GM12878 (cell line): Measurements from ENCODE around the gene SIX5. TPM values are rescaled to one million over a fixed set of nuclear protein-coding genes. Genes with fewer than 3 reads are reported as not detected.

Experiments used
- ATAC-seq: fragments of 200-7000 bp; cut with Tn5 transposase; 3 replicates; pipeline ENCODE4 v1.9.1; 2020; ENCODE audit warnings: mild to moderate bottlenecking, moderate library complexity
- BruUV-seq: library from RNA; stranded (reverse); fragments of 400-500 nt; replicated peaks from 2 replicates; lab custom pipeline; 2021; lab: Mats Ljungman, UMichigan
- CTCF ChIA-PET: fragments of 300-600 bp; sonication (Branson Sonifier 250); formaldehyde crosslinking; extraction: SDS; loops from one replicate; lab custom pipeline; 2021; ENCODE audit warnings: inconsistent platforms; lab: Yijun Ruan, JAX
- POLR2A ChIA-PET: fragments of 350-600 bp; formaldehyde crosslinking; extraction: SDS; loops from one replicate; lab custom pipeline; 2021; ENCODE audit warnings: inconsistent platforms; lab: Charles Lee
- RAD21 ChIA-PET: fragments of 300-600 bp; sonication (Branson Sonifier 250); formaldehyde crosslinking; loops from one replicate; lab custom pipeline; 2023; ENCODE audit warnings: antibody characterized with exemption; ENCODE audit not compliant: unreplicated experiment; lab: Charles Lee
- SMC1A ChIA-PET: fragments of 300-600 bp; sonication (Branson Sonifier 250); formaldehyde crosslinking; loops from one replicate; lab custom pipeline; 2023; ENCODE audit not compliant: unreplicated experiment, uncharacterized antibody; lab: Charles Lee
- DNase-seq: peaks from one replicate; pipeline ENCODE4 v3.0.0-alpha.2; 2011; ENCODE audit warnings: low read depth, low spot score
- FAIRE-seq: peaks from 3 replicates; lab custom pipeline; 2011; peaks lifted over from hg19 to GRCh38; lab: Jason Lieb, UNC
- H2AFZ ChIP-seq: 2 replicates; pipeline ENCODE4 v1.6.0; 2011; ENCODE audit warnings: low read depth, low read length, control low read depth; ENCODE audit not compliant: control insufficient read depth
- H3K27ac ChIP-seq: 2 replicates; pipeline ENCODE4 v1.5.1; 2011; ENCODE audit warnings: control low read depth; ENCODE audit not compliant: control insufficient read depth, insufficient read depth
- H3K27me3 ChIP-seq, 2 experiments: replicated peaks in 1 of 2; 2 replicates each; pipeline versions ENCODE4 v1.6.0 to v1.6.1; 2011; ENCODE audit warnings: low read length in 1 of 2; ENCODE audit not compliant: control insufficient read depth in 2 of 2, insufficient read depth in 2 of 2
- H3K36me3 ChIP-seq, 2 experiments: 2 replicates each; pipeline ENCODE4 v1.5.1; 2011; ENCODE audit warnings: low read length in 1 of 2; ENCODE audit not compliant: control insufficient read depth in 2 of 2, insufficient read depth in 2 of 2
- H3K4me1 ChIP-seq: 2 replicates; pipeline ENCODE4 v1.6.1; 2011; ENCODE audit warnings: mild to moderate bottlenecking, low read length, moderate library complexity, mixed read lengths; ENCODE audit not compliant: control insufficient read depth, insufficient read depth
- H3K4me2 ChIP-seq: 2 replicates; pipeline ENCODE4 v1.6.0; 2011; ENCODE audit warnings: control low read depth; ENCODE audit not compliant: control insufficient read depth, insufficient read depth
- H3K4me3 ChIP-seq: fragments of 200-600 bp; sonication (generic); 2 replicates; pipeline ENCODE4 v1.5.1; 2016
- H3K79me2 ChIP-seq: 2 replicates; pipeline ENCODE4 v1.6.0; 2011; ENCODE audit warnings: low read length; ENCODE audit not compliant: control insufficient read depth, insufficient read depth
- H3K9ac ChIP-seq: 2 replicates; pipeline ENCODE4 v1.8.0; 2011; ENCODE audit warnings: low read length, control low read depth, mixed read lengths; ENCODE audit not compliant: control insufficient read depth, insufficient read depth
- H3K9me3 ChIP-seq: replicated peaks from 3 replicates; pipeline ENCODE4 v1.5.1; 2011; ENCODE audit warnings: mild to moderate bottlenecking, low read length; ENCODE audit not compliant: control insufficient read depth, insufficient read depth
- H4K20me1 ChIP-seq: 2 replicates; pipeline ENCODE4 v1.6.0; 2011; ENCODE audit not compliant: control insufficient read depth, insufficient read depth
- BCL3 ChIP-seq: IDR thresholded peaks from 2 replicates; pipeline ENCODE4 v1.6.1; 2011; ENCODE audit warnings: borderline replicate concordance, low read depth, mild to moderate bottlenecking, moderate library complexity, low read length; ENCODE audit not compliant: insufficient read depth, poor library complexity, severe bottlenecking
- BRCA1 ChIP-seq: IDR thresholded peaks from 2 replicates; pipeline ENCODE4 v1.6.1; 2011; ENCODE audit warnings: low read depth, low read length, improper control_type of control experiment
- LARP7 ChIP-seq: fragments of 450-650 bp; IDR thresholded peaks from 2 replicates; pipeline ENCODE4 v1.6.1; 2017; ENCODE audit warnings: mild to moderate bottlenecking
- PAX5 ChIP-seq: IDR thresholded peaks from 2 replicates; pipeline ENCODE4 v1.6.1; 2011; ENCODE audit warnings: low read depth, low read length, borderline replicate concordance
- POLR2A ChIP-seq: IDR thresholded peaks from 2 replicates; pipeline ENCODE4 v1.6.1; 2011; ENCODE audit warnings: low read depth, mild to moderate bottlenecking, low read length
- RFX5 ChIP-seq: IDR thresholded peaks from 2 replicates; pipeline ENCODE4 v1.6.1; 2011; ENCODE audit warnings: low read depth, low read length, improper control_type of control experiment
- RUNX3 ChIP-seq: IDR thresholded peaks from 2 replicates; pipeline ENCODE4 v1.6.1; 2012; ENCODE audit warnings: low read length, inconsistent platforms
- SMC3 ChIP-seq: IDR thresholded peaks from 2 replicates; pipeline ENCODE4 v1.6.1; 2011; ENCODE audit warnings: low read length, improper control_type of control experiment, borderline replicate concordance
- USF1 ChIP-seq: IDR thresholded peaks from 2 replicates; pipeline ENCODE4 v1.6.1; 2011; ENCODE audit warnings: borderline replicate concordance, low read depth, mild to moderate bottlenecking, moderate library complexity, mixed read lengths, low read length; ENCODE audit not compliant: insufficient read depth; ENCODE audit errors: extremely low read length
- WRNIP1 ChIP-seq: IDR thresholded peaks from 2 replicates; pipeline ENCODE4 v1.6.1; 2011; ENCODE audit warnings: low read depth, low read length, improper control_type of control experiment, borderline replicate concordance
- ZNF384 ChIP-seq: IDR thresholded peaks from 2 replicates; pipeline ENCODE4 v1.6.1; 2012; ENCODE audit warnings: low read depth, mild to moderate bottlenecking, low read length, improper control_type of control experiment, borderline replicate concordance
- WGBS: methylation state at CpG from one replicate; pipeline ENCODE4 v1.1.6; 2016; ENCODE audit warnings: low lambda C conversion rate; ENCODE audit not compliant: insufficient replicate concordance, insufficient coverage; ENCODE audit errors: missing lambda C conversion rate; 5-methylcytosine and 5-hydroxymethylcytosine counted together
- in situ Hi-C: fragments of 300-500 bp; cut with MboI; formaldehyde crosslinking; loops from 9 replicates; pipeline ENCODE4 v1.14.3; 2018; ENCODE audit warnings: mixed read lengths
- intact Hi-C: fragments of 100-400 bp; cut with micrococcal nuclease; formaldehyde crosslinking; loops from one replicate; pipeline ENCODE4 v1.14.2; 2022; ENCODE audit not compliant: unreplicated experiment
- polyA plus RNA-seq, 11 experiments: library from polyadenylated mRNA; depleted of rRNA in 4 of 11; unstranded in 6 of 11; stranded (reverse) in 5 of 11; fragments of >200 nt; fragmentation: Nextera tagmentation in 4 of 11; fragmentation: Illumina TruSeq in 1 of 11; extraction: Ambion mirVana in 4 of 11; extraction: Trizol in 1 of 11; gene quantifications; 1 replicate in 1 of 11; 2 replicates in 10 of 11; pipeline versions ENCODE4 v1.2.1 to v1.2.3, GENCODE V29; 2011 to 2016; ENCODE audit warnings: inconsistent platforms in 2 of 11, missing spikeins in 2 of 11, low read depth in 1 of 11
- total RNA-seq, 4 experiments: library from RNA; depleted of rRNA in 3 of 4; stranded (reverse); fragments of >200 nt in 3 of 4; fragmentation: Illumina TruSeq in 1 of 4; extraction: Trizol in 1 of 4; gene quantifications; 2 replicates each; pipeline versions ENCODE4 v1.2.1 to v1.2.3, GENCODE V29; 2013 to 2021

Gene SIX5
- total and polyA plus RNA-seq, 10 of the 15 experiments (the other 5 are each of a cell fraction or from before 2014, with no cell fraction given), result 1.9 to 10.5 (median 3.0) TPM; not detected in 2

GRCh38 chr19:45817725-45818301 is 48.8 kb upstream of the SIX5 start:
- Histone ChIP-seq H4K20me1 (no peaks in the 10 kb centered on the region), H3K79me2 (no peaks in the 10 kb centered on the region), H3K9ac (no peak overlapping the region), H3K4me1 (no peaks in the 10 kb centered on the region), H3K27ac (no peak overlapping the region), H3K4me2 (no peak overlapping the region), H3K4me3 (no peak overlapping the region), H3K36me3 (peaks cover 5 to 9% of the 10 kb centered on the region in 2 experiments), H3K27me3 (no peaks in the 10 kb centered on the region), H2AFZ (no peak overlapping the region), H3K9me3 (no peaks in the 10 kb centered on the region)
- no peak for DNase-seq
- WGBS, result 73% methylated on average over 19 of the region's 19 CpGs
- CTCF ChIA-PET, result interaction anchor here (0.7 to 2.4 kb wide), 17 partner anchors 12 to 199 kb away, joined by 3 to 28 read pairs (median 6); partner anchors contain the start of genes FOXA3, MEIOSIN, MYPOP and QPCTL
- POLR2A ChIA-PET, result interaction anchor here (0.5 to 1.9 kb wide), 3 partner anchors 30 to 64 kb away, joined by 3 to 8 read pairs (median 4); no protein-coding TSS in a partner anchor
- in situ Hi-C loops, result no loop called here
- BruUV-seq, result no TSS peak
- RAD21 ChIA-PET, result interaction anchor here (1.1 to 1.9 kb wide), 6 partner anchors 46 to 177 kb away, joined by 3 to 14 read pairs (median 9); partner anchors contain the start of genes CCDC61, FOXA3, MYPOP and SIX5
- intact Hi-C loops, result loop anchor here (1.0 to 10.0 kb wide), 3 partner anchors 65 to 177 kb away; partner anchors contain the start of genes CCDC61 and MYPOP
- TF ChIP-seq POLR2A (peak; percentile 63; the same call in 1 of the 2 replicates), LARP7 (no peak), PAX5 (peak; percentile 58; the same call in 1 of the 2 replicates)
- ATAC-seq, result peak; percentile 15
- SMC1A ChIA-PET, result interaction anchor here (1.1 to 1.8 kb wide), 3 partner anchors 18 to 199 kb away, joined by 4 to 9 read pairs (median 5); no protein-coding TSS in a partner anchor
- FAIRE-seq, result no peak

GRCh38 chr19:45817010-45817724 is 48.1 kb upstream of the SIX5 start:
- ChIA-PET SMC1A (interaction anchor here (0.6 to 1.8 kb wide), 5 partner anchors 17 to 200 kb away, joined by 3 to 9 read pairs (median 5); partner anchors contain the start of gene SYMPK), RAD21 (interaction anchor here (0.7 to 1.9 kb wide), 10 partner anchors 8 to 199 kb away, joined by 3 to 14 read pairs (median 6); partner anchors contain the start of genes CCDC61, FOXA3, IRF2BP1 and MYPOP), CTCF (interaction anchor here (0.5 to 2.4 kb wide), 44 partner anchors 9 to 525 kb away, joined by 3 to 28 read pairs (median 4); partner anchors contain the start of genes CCDC61, DMWD, FBXO46 and FOXA3), POLR2A (interaction anchor here (0.6 to 1.9 kb wide), 5 partner anchors 17 to 65 kb away, joined by 3 to 8 read pairs (median 4); partner anchors contain the start of gene SYMPK)
- Histone ChIP-seq H3K9me3 (no peaks in the 10 kb centered on the region), H3K4me2 (no peak overlapping the region), H3K4me3 (no peak overlapping the region), H3K27ac (no peak overlapping the region), H3K4me1 (no peaks in the 10 kb centered on the region), H3K9ac (no peak overlapping the region), H3K79me2 (no peaks in the 10 kb centered on the region), H4K20me1 (no peaks in the 10 kb centered on the region), H3K36me3 (peaks cover 4 to 6% of the 10 kb centered on the region in 2 experiments), H2AFZ (no peak overlapping the region), H3K27me3 (no peaks in the 10 kb centered on the region)
- intact Hi-C loops (loop anchor here (1.0 to 10.0 kb wide), 3 partner anchors 66 to 178 kb away; partner anchors contain the start of genes CCDC61 and MYPOP), in situ Hi-C loops (no loop called here)
- BruUV-seq, result no TSS peak
- DNase-seq (peak; percentile 75), FAIRE-seq (peak; percentile 97), ATAC-seq (peak; percentile 99)
- WGBS, result 20% methylated on average over 23 of the region's 24 CpGs
- no peak for TF ChIP-seq BRCA1
- TF ChIP-seq USF1, result peak; percentile 75
- peak; percentile 97 for TF ChIP-seq RUNX3
- 0 out of 2 replicates have a peak, but pooled peaks have one; percentile 17 for TF ChIP-seq RFX5
- TF ChIP-seq WRNIP1, result peak; percentile 75; the same call in 1 of the 2 replicates
- peak; percentile 34 for TF ChIP-seq BCL3
- TF ChIP-seq ZNF384, result peak; percentile 100
- peak; percentile 85 for TF ChIP-seq SMC3
